Hepatocyte (in vitro differentiated cells): Measurements from ENCODE around the gene THUMPD2.

Experiments used
- CTCF ChIP-seq: fragments of 200-600 bp; sonication (generic); IDR thresholded peaks from 2 replicates; pipeline ENCODE4 v1.5.1; 2016; ENCODE audit warnings: antibody characterized with exemption, mild to moderate bottlenecking; ENCODE audit not compliant: poor library complexity
- EZH2 ChIP-seq: fragments of 200-600 bp; sonication (generic); IDR thresholded peaks from 2 replicates; pipeline ENCODE4 v1.6.1; 2016; ENCODE audit warnings: antibody characterized with exemption, mild to moderate bottlenecking, borderline replicate concordance
- EZH2phosphoT487 ChIP-seq: fragments of 200-600 bp; sonication (generic); IDR thresholded peaks from one replicate; pipeline ENCODE4 v1.6.1; 2018; ENCODE audit warnings: antibody characterized with exemption, mild to moderate bottlenecking, low read depth, moderate library complexity; ENCODE audit not compliant: unreplicated experiment, severe bottlenecking

GRCh38 chr2:39735648-39736047 lies 43.4 kb downstream of the THUMPD2 start:
- TF ChIP-seq CTCF (no peak), EZH2 (no peak), EZH2phosphoT487 (no peak)
